Neural progenitor cell (in vitro differentiated cells): Measurements from ENCODE around the gene ENO3.

Source experiments
- EZH2 ChIP-seq: fragments of 200-600 bp; sonication (generic); IDR thresholded peaks from 2 replicates; pipeline ENCODE4 v1.6.1; 2017; ENCODE audit warnings: antibody characterized with exemption, mild to moderate bottlenecking, moderate library complexity
- EZH2phosphoT487 ChIP-seq: fragments of 200-600 bp; sonication (generic); IDR thresholded peaks from 2 replicates; pipeline ENCODE4 v1.6.1; 2017; ENCODE audit warnings: antibody characterized with exemption
- TF ChIP-seq, protein P1 (sequence below): fragments of 200-600 bp; sonication (generic); IDR thresholded peaks from 2 replicates; pipeline ENCODE4 v1.5.1; 2017; ENCODE audit warnings: antibody characterized with exemption, mild to moderate bottlenecking

DNA sequence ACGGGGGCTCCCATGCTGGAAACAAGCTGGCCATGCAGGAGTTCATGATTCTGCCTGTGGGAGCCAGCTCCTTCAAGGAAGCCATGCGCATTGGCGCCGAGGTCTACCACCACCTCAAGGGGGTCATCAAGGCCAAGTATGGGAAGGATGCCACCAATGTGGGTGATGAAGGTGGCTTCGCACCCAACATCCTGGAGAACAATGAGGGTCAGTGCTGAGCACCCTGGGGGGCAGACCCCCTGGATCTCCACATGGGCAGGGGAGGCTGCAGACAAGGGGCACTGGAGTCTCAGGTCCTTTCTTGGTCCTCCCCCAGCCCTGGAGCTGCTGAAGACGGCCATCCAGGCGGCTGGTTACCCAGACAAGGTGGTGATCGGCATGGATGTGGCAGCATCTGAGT lies 4.2 kb downstream of the ENO3 start:
- TF ChIP-seq, protein P1, sequence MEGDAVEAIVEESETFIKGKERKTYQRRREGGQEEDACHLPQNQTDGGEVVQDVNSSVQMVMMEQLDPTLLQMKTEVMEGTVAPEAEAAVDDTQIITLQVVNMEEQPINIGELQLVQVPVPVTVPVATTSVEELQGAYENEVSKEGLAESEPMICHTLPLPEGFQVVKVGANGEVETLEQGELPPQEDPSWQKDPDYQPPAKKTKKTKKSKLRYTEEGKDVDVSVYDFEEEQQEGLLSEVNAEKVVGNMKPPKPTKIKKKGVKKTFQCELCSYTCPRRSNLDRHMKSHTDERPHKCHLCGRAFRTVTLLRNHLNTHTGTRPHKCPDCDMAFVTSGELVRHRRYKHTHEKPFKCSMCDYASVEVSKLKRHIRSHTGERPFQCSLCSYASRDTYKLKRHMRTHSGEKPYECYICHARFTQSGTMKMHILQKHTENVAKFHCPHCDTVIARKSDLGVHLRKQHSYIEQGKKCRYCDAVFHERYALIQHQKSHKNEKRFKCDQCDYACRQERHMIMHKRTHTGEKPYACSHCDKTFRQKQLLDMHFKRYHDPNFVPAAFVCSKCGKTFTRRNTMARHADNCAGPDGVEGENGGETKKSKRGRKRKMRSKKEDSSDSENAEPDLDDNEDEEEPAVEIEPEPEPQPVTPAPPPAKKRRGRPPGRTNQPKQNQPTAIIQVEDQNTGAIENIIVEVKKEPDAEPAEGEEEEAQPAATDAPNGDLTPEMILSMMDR: no peak
- TF ChIP-seq EZH2: no peak
- no peak for TF ChIP-seq EZH2phosphoT487
